Smooth muscle cell (in vitro differentiated cells): Measurements from ENCODE around the gene SDK1. TPM values are rescaled to one million over a fixed set of nuclear protein-coding genes. Genes with fewer than 3 reads are reported as not detected.

Experiments used
- DNase-seq: peaks from one replicate; lab custom pipeline; 2025; ENCODE audit not compliant: unreplicated experiment; lab: John Stamatoyannopoulos, UW
- H2AFZ ChIP-seq: fragments of 200-600 bp; sonication (generic); 2 replicates; pipeline ENCODE4 v1.6.0; 2016; ENCODE audit warnings: antibody characterized with exemption, low read depth, mild to moderate bottlenecking
- H3F3A ChIP-seq: fragments of 200-600 bp; sonication (generic); 2 replicates; pipeline ENCODE4 v1.6.0; 2017; ENCODE audit warnings: antibody characterized with exemption, low read depth
- H3K27ac ChIP-seq: fragments of 200-600 bp; sonication (generic); 2 replicates; pipeline ENCODE4 v1.5.1; 2016; ENCODE audit warnings: low read depth, mild to moderate bottlenecking
- H3K27me3 ChIP-seq: fragments of 200-600 bp; sonication (generic); 2 replicates; pipeline ENCODE4 v1.6.1; 2016; ENCODE audit warnings: low read depth, mild to moderate bottlenecking
- H3K36me3 ChIP-seq: fragments of 200-600 bp; sonication (generic); 2 replicates; pipeline ENCODE4 v1.5.1; 2016; ENCODE audit warnings: low read depth
- H3K4me1 ChIP-seq: fragments of 200-600 bp; sonication (generic); 2 replicates; pipeline ENCODE4 v1.5.1; 2016; ENCODE audit warnings: low read depth
- H3K4me2 ChIP-seq: fragments of 200-600 bp; sonication (generic); 2 replicates; pipeline ENCODE4 v1.6.0; 2016; ENCODE audit warnings: mild to moderate bottlenecking
- H3K4me3 ChIP-seq: fragments of 200-600 bp; sonication (generic); 2 replicates; pipeline ENCODE4 v1.5.1; 2016; ENCODE audit warnings: mild to moderate bottlenecking
- H3K79me2 ChIP-seq: fragments of 200-600 bp; sonication (generic); 2 replicates; pipeline ENCODE4 v1.6.0; 2016; ENCODE audit warnings: low read depth, mild to moderate bottlenecking
- H3K9ac ChIP-seq: fragments of 200-600 bp; sonication (generic); 2 replicates; pipeline ENCODE4 v1.6.0; 2016; ENCODE audit warnings: low read depth
- H3K9me3 ChIP-seq: fragments of 200-600 bp; sonication (generic); replicated peaks from 2 replicates; pipeline ENCODE4 v1.5.1; 2016; ENCODE audit warnings: low read depth
- H4K20me1 ChIP-seq: fragments of 200-600 bp; sonication (generic); 2 replicates; pipeline ENCODE4 v1.6.0; 2016; ENCODE audit warnings: low read depth
- CTCF ChIP-seq: fragments of 200-600 bp; sonication (generic); IDR thresholded peaks from 2 replicates; pipeline ENCODE4 v1.5.1; 2017; ENCODE audit warnings: borderline replicate concordance, mild to moderate bottlenecking, antibody characterized with exemption; ENCODE audit not compliant: insufficient read depth, poor library complexity, severe bottlenecking
- WGBS: methylation state at CpG from one replicate; pipeline ENCODE4 v1.1.7; 2016; ENCODE audit warnings: low lambda C conversion rate; 5-methylcytosine and 5-hydroxymethylcytosine counted together
- polyA plus RNA-seq: library from polyadenylated mRNA; unstranded; fragments of >200 nt; fragmentation: Nextera tagmentation; extraction: Ambion mirVana; gene quantifications from 2 replicates; pipeline ENCODE4 v1.2.1, GENCODE V29; 2016
- total RNA-seq: library from RNA; depleted of rRNA; stranded (reverse); fragments of >200 nt; gene quantifications from 2 replicates; pipeline ENCODE4 v1.2.3, GENCODE V29; 2014

Gene SDK1
- total and polyA plus RNA-seq, 2 experiments from 2014 or later = 1.1 to 2.5 TPM

GRCh38 chr7:4136501-4137110 lies 835.6 kb downstream of the SDK1 start:
- TF ChIP-seq CTCF = no peak
- Histone ChIP-seq H4K20me1 (no peaks in the 10 kb centered on the region), H3K27ac (no peak overlapping the region), H3K9me3 (no peaks in the 10 kb centered on the region), H3K9ac (no peak overlapping the region), H3K79me2 (no peaks in the 10 kb centered on the region), H3K36me3 (no peaks in the 10 kb centered on the region), H3K4me3 (no peak overlapping the region), H3K4me2 (no peak overlapping the region), H3F3A (no peaks in the 10 kb centered on the region), H3K27me3 (no peaks in the 10 kb centered on the region), H2AFZ (no peak overlapping the region), H3K4me1 (no peaks in the 10 kb centered on the region)
- DNase-seq = no peak
- WGBS = 90% methylated on average over 23 of the region's 23 CpGs

- no peaks in the 10 kb centered on the region for H3K9me3 ChIP-seq
- H3K4me3 ChIP-seq = no peak overlapping the region
- no peak overlapping the region for H3K27ac ChIP-seq
- H3K27me3 ChIP-seq = no peaks in the 10 kb centered on the region
- H3K9ac ChIP-seq = no peak overlapping the region
- H3K79me2 ChIP-seq = no peaks in the 10 kb centered on the region
- H3K4me1 ChIP-seq = no peaks in the 10 kb centered on the region
- no peak overlapping the region for H2AFZ ChIP-seq
- H4K20me1 ChIP-seq = no peaks in the 10 kb centered on the region
- H3K36me3 ChIP-seq = no peaks in the 10 kb centered on the region
- DNase-seq = no peak
- no peak for TF ChIP-seq CTCF
- H3K4me2 ChIP-seq = no peak overlapping the region
- WGBS = 94% methylated on average over 14 of the region's 14 CpGs
- H3F3A ChIP-seq = no peaks in the 10 kb centered on the region
Observed at GRCh38 chr7:4137552-4137951, 836.5 kb downstream of the SDK1 start.

- Histone ChIP-seq H3K9ac (no peak overlapping the region), H2AFZ (no peak overlapping the region), H4K20me1 (no peaks in the 10 kb centered on the region), H3K79me2 (no peaks in the 10 kb centered on the region), H3K36me3 (no peaks in the 10 kb centered on the region), H3K4me2 (no peak overlapping the region), H3K27me3 (no peaks in the 10 kb centered on the region), H3K4me1 (no peaks in the 10 kb centered on the region), H3K9me3 (no peaks in the 10 kb centered on the region), H3F3A (no peaks in the 10 kb centered on the region), H3K27ac (no peak overlapping the region), H3K4me3 (no peak overlapping the region)
- DNase-seq = no peak
- WGBS = 93% methylated on average over 10 of the region's 11 CpGs
- no peak for TF ChIP-seq CTCF
Observed at GRCh38 chr7:4138866-4139265, 837.8 kb downstream of the SDK1 start.
